PC-3 (cell line): ENCODE measurements around the gene TMUB2.

Experiments
- CTCF ChIP-seq: fragments of 300-600 bp; sonication (generic); conservative IDR thresholded peaks from 2 replicates; pipeline ENCODE4 v1.5.1; 2017; ENCODE audit warnings: antibody characterized with exemption, low read depth, mild to moderate bottlenecking, low read length
- EZH2 ChIP-seq: fragments of 300-600 bp; sonication (generic); IDR thresholded peaks from one replicate; pipeline ENCODE4 v1.6.1; 2017; ENCODE audit warnings: antibody characterized with exemption, mild to moderate bottlenecking, low read length; ENCODE audit not compliant: unreplicated experiment
- EZH2phosphoT487 ChIP-seq: fragments of 300-600 bp; sonication (generic); IDR thresholded peaks from 2 replicates; pipeline ENCODE4 v1.6.1; 2018; ENCODE audit warnings: mild to moderate bottlenecking, antibody characterized with exemption, low read length, borderline replicate concordance

- no peak for TF ChIP-seq CTCF
- TF ChIP-seq EZH2: no peak
- TF ChIP-seq EZH2phosphoT487: no peak
Observed at GRCh38 chr17:44229090-44229489, 42.3 kb downstream of the TMUB2 start.
